K562 (cell line): Measurements from ENCODE around the gene PFKFB2. TPM values are rescaled to one million over a fixed set of nuclear protein-coding genes. Genes with fewer than 3 reads are reported as not detected.
A peak's percentile ranks its signal among the peaks of the same experiment; 100 is the strongest.

Experiments used
- ASH1L ChIP-seq: fragments of 450-650 bp; IDR thresholded peaks from 2 replicates; pipeline ENCODE4 v1.6.1; 2018; ENCODE audit warnings: borderline replicate concordance, mild to moderate bottlenecking, low read depth; ENCODE audit not compliant: partially characterized antibody
- DACH1 ChIP-seq: fragments of 450-650 bp; IDR thresholded peaks from 2 replicates; pipeline ENCODE4 v1.6.1; 2018; ENCODE audit not compliant: partially characterized antibody
- E4F1 ChIP-seq: fragments of 250-450 bp; sonication (Bioruptor Pico); IDR thresholded peaks from 2 replicates; pipeline ENCODE4 v1.5.0; 2021; ENCODE audit warnings: mild to moderate bottlenecking, borderline replicate concordance
- HDGF ChIP-seq: fragments of 450-650 bp; IDR thresholded peaks from 2 replicates; pipeline ENCODE4 v1.6.1; 2016
- MAFF ChIP-seq: IDR thresholded peaks from 2 replicates; pipeline ENCODE4 v1.6.1; 2012; ENCODE audit warnings: low read length, improper control_type of control experiment
- NFE2 ChIP-seq: IDR thresholded peaks from 2 replicates; pipeline ENCODE4 v1.6.1; 2014; ENCODE audit warnings: antibody characterized with exemption, low read depth
- RUNX1 ChIP-seq: sonication (generic); IDR thresholded peaks from 2 replicates; pipeline ENCODE4 v1.6.1; 2016; ENCODE audit warnings: antibody characterized with exemption, low read depth
- YY1 ChIP-seq, 3 experiments: IDR thresholded peaks; 2 replicates each; pipeline ENCODE4 v1.6.1; 2011; ENCODE audit warnings: low read length in 2 of 3, mild to moderate bottlenecking in 2 of 3, moderate library complexity in 2 of 3, borderline replicate concordance in 1 of 3, control low read depth in 1 of 3, low read depth in 1 of 3; ENCODE audit not compliant: insufficient read depth in 3 of 3, insufficient replicate concordance in 2 of 3, control insufficient read depth in 1 of 3, insufficient read length in 1 of 3; ENCODE audit errors: extremely low read depth in 1 of 3
- ZNF133 ChIP-seq: fragments of 250-450 bp; sonication (Bioruptor Pico); IDR thresholded peaks from 2 replicates; pipeline ENCODE4 v1.4.0; 2020; ENCODE audit warnings: mild to moderate bottlenecking
- ZNF445 ChIP-seq: fragments of 250-450 bp; sonication (Bioruptor Pico); IDR thresholded peaks from 2 replicates; pipeline ENCODE4 v1.4.0; 2020; ENCODE audit warnings: low read depth, mild to moderate bottlenecking, moderate library complexity
- polyA plus RNA-seq, 8 experiments: library from polyadenylated mRNA; depleted of rRNA in 4 of 8; stranded (reverse) in 5 of 8; unstranded in 3 of 8; fragments of >200 nt; fragmentation: Nextera tagmentation in 2 of 8; fragmentation: Illumina TruSeq in 1 of 8; extraction: Ambion mirVana in 2 of 8; extraction: Trizol in 1 of 8; gene quantifications; 2 replicates each; pipeline versions ENCODE4 v1.2.1 to v1.2.3, GENCODE V29; 2011 to 2014; ENCODE audit warnings: inconsistent platforms in 1 of 8, missing spikeins in 1 of 8
- total RNA-seq, 7 experiments: library from RNA; depleted of rRNA in 6 of 7; stranded (reverse); fragments of >200 nt in 6 of 7; fragmentation: Illumina TruSeq in 2 of 7; extraction: Trizol in 2 of 7; gene quantifications; 2 replicates each; pipeline versions ENCODE4 v1.2.1 to v1.2.3, GENCODE V29; 2011 to 2021; ENCODE audit warnings: low replicate concordance in 1 of 7

Gene PFKFB2
- total and polyA plus RNA-seq, 9 of the 15 experiments (the other 6 are each of a cell fraction or from before 2014, with no cell fraction given), result 6.9 to 26.0 (median 16.4) TPM

- TF ChIP-seq E4F1 (CRISPR knock-in tag) (no peak), MAFF (peak; percentile 29; the same call in 1 of the 2 replicates), ZNF445 (no peak), RUNX1 (no peak), ZNF133 (CRISPR knock-in tag) (no peak), YY1 (IDR thresholded peaks at IDR 0.05; ENCODE audit: borderline replicate concordance in 1 of 3, control insufficient read depth in 1 of 3, extremely low read depth in 1 of 3, insufficient read depth in 3 of 3, insufficient read length in 1 of 3, insufficient replicate concordance in 2 of 3, low read depth in 1 of 3, low read length in 2 of 3) (no peak), ASH1L (no peak), DACH1 (peak; percentile 94), NFE2 (peak; percentile 70), HDGF (peak; percentile 64; the same call in 1 of the 2 replicates)
Observed at GRCh38 chr1:207032528-207033017, 20.5 kb upstream of the PFKFB2 start, which contains the start of gene C1orf116 (continued).
